NCI-H2081 treated with DMSO at 0.1 percent for 48 hours (cell line): ENCODE data around the gene PRAMEF18.
"Not testable (repeated sequence)": the region's sequence is repeated elsewhere in the genome, so short reads cannot be mapped to it uniquely, and the experiment has no call there.

Experiments
- DNase-seq: peaks from one replicate; lab custom pipeline; 2025; lab: John Stamatoyannopoulos, UW

The PRAMEF18 gene

DNA sequence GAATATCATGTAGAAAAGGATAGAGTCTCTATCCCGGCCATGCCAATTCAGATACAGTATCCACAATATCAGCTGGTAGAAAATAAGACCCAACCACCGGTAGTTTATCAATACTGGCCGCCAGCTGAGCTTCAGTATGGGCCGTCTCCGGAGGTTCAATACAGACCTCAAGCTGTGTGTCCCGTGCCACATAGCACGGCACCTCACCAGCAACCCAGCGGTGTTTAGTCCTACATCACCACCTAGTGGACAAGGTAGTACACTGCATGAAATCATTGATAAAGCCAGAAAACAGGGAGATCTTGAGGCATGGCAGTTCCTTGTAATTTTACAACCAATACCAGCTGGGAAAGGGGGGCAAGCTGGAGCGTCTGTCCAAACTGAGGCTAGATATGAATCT, 17.2 kb downstream of the PRAMEF18 start:
- DNase-seq, result not testable (repeated sequence)

DNA sequence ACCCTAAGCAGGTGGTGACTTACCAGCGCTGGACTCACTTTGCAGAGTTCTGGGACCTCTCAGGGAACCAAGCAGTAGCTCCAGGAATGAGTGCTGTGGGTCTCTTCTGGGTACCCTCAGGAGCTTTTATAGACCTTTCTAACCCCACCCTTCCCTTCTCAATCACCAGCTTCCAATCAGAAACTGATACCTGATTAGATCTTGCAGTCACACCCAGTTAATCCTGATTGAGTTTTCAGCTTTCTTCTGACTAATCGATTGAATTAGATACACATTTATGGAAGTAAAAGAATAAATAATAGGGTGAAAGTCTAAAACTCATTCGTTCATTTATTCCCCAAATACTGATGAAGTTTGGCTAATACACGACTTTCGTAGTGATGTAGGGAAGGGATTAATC, 24.6 kb downstream of the PRAMEF18 start, which contains the start of gene PRAMEF13:
Gene PRAMEF13, minus strand, starts transcription at position 101 of the 400 bp plus-strand sequence. CDS start 1,820 bp downstream, outside the sequence.
- not testable (repeated sequence) for DNase-seq
